Measurements from ENCODE around the gene ST3GAL3. TPM values are rescaled to one million over a fixed set of nuclear protein-coding genes. Genes with fewer than 3 reads are reported as not detected.

The ST3GAL3 gene
- total and polyA plus RNA-seq, 2 experiments from 2014 or later: 4.5 to 7.0 TPM

DNA sequence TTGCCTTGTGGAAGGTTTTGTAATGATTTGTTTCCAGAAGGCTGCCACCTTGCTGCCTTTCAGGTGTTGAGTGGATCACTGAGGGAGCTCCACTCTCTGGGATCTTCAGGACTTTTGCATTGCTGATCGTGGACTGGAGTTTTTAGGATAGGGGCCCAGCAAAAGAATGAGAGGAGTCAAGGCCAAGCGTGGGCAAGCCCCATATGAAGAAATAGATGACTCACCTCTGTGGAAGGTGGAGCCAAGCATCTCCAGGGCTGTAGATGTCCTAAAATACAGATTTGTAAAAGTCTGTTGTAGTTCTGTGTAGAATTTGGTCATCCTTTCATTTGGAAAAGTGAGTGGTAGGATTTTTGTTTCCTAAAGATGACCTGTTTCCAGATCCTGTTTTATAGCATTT, 67.0 kb downstream of the ST3GAL3 start:
- H3K27ac ChIP-seq (ENCODE audit: low read depth): no peak overlapping the region

More for the DNA sequence above, 67.0 kb downstream of the ST3GAL3 start:
- 0 out of 2 replicates have a peak, but pooled peaks cover 4% of the 10 kb centered on the region for H3K9me2 ChIP-seq (ENCODE audit: insufficient read depth)
- no peak overlapping the region for H3K27ac Mint-ChIP-seq
- ATAC-seq (no peak), DNase-seq (ENCODE audit: low spot score) (no peak)
- peaks cover 15% of the 10 kb centered on the region for H3K4me1 Mint-ChIP-seq
- H3K27me3 Mint-ChIP-seq (ENCODE audit: insufficient read depth, low read depth, poor library complexity): peaks cover 4% of the 10 kb centered on the region
- TF ChIP-seq NANOG (IDR thresholded peaks at IDR 0.05; ENCODE audit: borderline replicate concordance) (no peak), ZNF462 (CRISPR knock-in tag; IDR thresholded peaks at IDR 0.05) (no peak), STAT1 (IDR thresholded peaks at IDR 0.05; ENCODE audit: unreplicated experiment) (no peak), JUNB (IDR thresholded peaks at IDR 0.05; ENCODE audit: unreplicated experiment) (no peak), EZH2phosphoT487 (IDR thresholded peaks at IDR 0.05; ENCODE audit: unreplicated experiment) (no peak), ZNF114 (CRISPR knock-in tag; IDR thresholded peaks at IDR 0.05) (no peak), POLR2AphosphoS5 (IDR thresholded peaks at IDR 0.05; ENCODE audit: low read depth) (no peak)
- TF ChIP-seq, protein P1, sequence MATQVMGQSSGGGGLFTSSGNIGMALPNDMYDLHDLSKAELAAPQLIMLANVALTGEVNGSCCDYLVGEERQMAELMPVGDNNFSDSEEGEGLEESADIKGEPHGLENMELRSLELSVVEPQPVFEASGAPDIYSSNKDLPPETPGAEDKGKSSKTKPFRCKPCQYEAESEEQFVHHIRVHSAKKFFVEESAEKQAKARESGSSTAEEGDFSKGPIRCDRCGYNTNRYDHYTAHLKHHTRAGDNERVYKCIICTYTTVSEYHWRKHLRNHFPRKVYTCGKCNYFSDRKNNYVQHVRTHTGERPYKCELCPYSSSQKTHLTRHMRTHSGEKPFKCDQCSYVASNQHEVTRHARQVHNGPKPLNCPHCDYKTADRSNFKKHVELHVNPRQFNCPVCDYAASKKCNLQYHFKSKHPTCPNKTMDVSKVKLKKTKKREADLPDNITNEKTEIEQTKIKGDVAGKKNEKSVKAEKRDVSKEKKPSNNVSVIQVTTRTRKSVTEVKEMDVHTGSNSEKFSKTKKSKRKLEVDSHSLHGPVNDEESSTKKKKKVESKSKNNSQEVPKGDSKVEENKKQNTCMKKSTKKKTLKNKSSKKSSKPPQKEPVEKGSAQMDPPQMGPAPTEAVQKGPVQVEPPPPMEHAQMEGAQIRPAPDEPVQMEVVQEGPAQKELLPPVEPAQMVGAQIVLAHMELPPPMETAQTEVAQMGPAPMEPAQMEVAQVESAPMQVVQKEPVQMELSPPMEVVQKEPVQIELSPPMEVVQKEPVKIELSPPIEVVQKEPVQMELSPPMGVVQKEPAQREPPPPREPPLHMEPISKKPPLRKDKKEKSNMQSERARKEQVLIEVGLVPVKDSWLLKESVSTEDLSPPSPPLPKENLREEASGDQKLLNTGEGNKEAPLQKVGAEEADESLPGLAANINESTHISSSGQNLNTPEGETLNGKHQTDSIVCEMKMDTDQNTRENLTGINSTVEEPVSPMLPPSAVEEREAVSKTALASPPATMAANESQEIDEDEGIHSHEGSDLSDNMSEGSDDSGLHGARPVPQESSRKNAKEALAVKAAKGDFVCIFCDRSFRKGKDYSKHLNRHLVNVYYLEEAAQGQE (IDR thresholded peaks at IDR 0.05; ENCODE audit: unreplicated experiment): no peak
- TF ChIP-seq, protein P2, sequence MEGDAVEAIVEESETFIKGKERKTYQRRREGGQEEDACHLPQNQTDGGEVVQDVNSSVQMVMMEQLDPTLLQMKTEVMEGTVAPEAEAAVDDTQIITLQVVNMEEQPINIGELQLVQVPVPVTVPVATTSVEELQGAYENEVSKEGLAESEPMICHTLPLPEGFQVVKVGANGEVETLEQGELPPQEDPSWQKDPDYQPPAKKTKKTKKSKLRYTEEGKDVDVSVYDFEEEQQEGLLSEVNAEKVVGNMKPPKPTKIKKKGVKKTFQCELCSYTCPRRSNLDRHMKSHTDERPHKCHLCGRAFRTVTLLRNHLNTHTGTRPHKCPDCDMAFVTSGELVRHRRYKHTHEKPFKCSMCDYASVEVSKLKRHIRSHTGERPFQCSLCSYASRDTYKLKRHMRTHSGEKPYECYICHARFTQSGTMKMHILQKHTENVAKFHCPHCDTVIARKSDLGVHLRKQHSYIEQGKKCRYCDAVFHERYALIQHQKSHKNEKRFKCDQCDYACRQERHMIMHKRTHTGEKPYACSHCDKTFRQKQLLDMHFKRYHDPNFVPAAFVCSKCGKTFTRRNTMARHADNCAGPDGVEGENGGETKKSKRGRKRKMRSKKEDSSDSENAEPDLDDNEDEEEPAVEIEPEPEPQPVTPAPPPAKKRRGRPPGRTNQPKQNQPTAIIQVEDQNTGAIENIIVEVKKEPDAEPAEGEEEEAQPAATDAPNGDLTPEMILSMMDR (conservative IDR thresholded peaks at IDR 0.05; ENCODE audit: low read depth in 2 of 2): no peak
- peaks cover 6% of the 10 kb centered on the region; the same call in 1 of the 3 replicates for H3K36me3 Mint-ChIP-seq (ENCODE audit: low read depth)
- no peaks in the 10 kb centered on the region for H3F3A ChIP-seq (replicated peaks; ENCODE audit: low read depth)
- H3K36me3 ChIP-seq (ENCODE audit: insufficient read depth): peaks cover 5% of the 10 kb centered on the region; the same call in 1 of the 2 replicates
- H2AFZ ChIP-seq: no peak overlapping the region
- H3K4me3 Mint-ChIP-seq: no peak overlapping the region
- no peaks in the 10 kb centered on the region for H4K20me1 ChIP-seq (replicated peaks; ENCODE audit: insufficient read depth)
- peaks cover 17% of the 10 kb centered on the region for H3K4me1 ChIP-seq (ENCODE audit: insufficient read depth)
- no peak overlapping the region for H3K4me3 ChIP-seq
- H3K4me2 ChIP-seq: no peak overlapping the region
- no peaks in the 10 kb centered on the region for H3K27me3 ChIP-seq (ENCODE audit: insufficient read depth)
- no peaks in the 10 kb centered on the region for H3K79me2 ChIP-seq (replicated peaks; ENCODE audit: insufficient read depth)
- H3K9me3 Mint-ChIP-seq: peaks cover 10% of the 10 kb centered on the region; the same call in 2 of the 3 replicates

All from GM23338 (cell line).